PC-9 (cell line): ENCODE data around the gene ITPR3.

Source experiments
- CTCF ChIP-seq: fragments of 200-600 bp; sonication (generic); conservative IDR thresholded peaks from 2 replicates; pipeline ENCODE4 v1.6.1; 2017; ENCODE audit warnings: mixed run types, antibody characterized with exemption, mild to moderate bottlenecking, moderate library complexity
- EZH2 ChIP-seq: fragments of 200-600 bp; sonication (generic); IDR thresholded peaks from 2 replicates; pipeline ENCODE4 v1.8.0; 2017; ENCODE audit warnings: antibody characterized with exemption, low read depth

GRCh38 chr6:33622456-33623431 is 1.6 kb downstream of the ITPR3 start:
- TF ChIP-seq CTCF, result no peak
- TF ChIP-seq EZH2, result no peak
